GM19023 (cell line): ENCODE measurements around the gene SNTA1.
"Not testable (repeated sequence)": the region's sequence is repeated elsewhere in the genome, so short reads cannot be mapped to it uniquely, and the experiment has no call there.

ENCODE experiments used
- ATAC-seq: cut with Tn5 transposase; IDR thresholded peaks from one replicate; pipeline ENCODE4 v1.9.1; 2021; ENCODE audit warnings: mild to moderate bottlenecking, moderate library complexity; ENCODE audit not compliant: unreplicated experiment

Gene SNTA1

GRCh38 chr20:33400812-33401183 lies 42.8 kb downstream of the SNTA1 start:
- ATAC-seq, result no peak

GRCh38 chr20:33399924-33400323 lies 43.6 kb downstream of the SNTA1 start:
- no peak for ATAC-seq

- no peak for ATAC-seq
These were observed 48.8 kb downstream of the SNTA1 start for GRCh38 chr20:33394718-33395117.

DNA sequence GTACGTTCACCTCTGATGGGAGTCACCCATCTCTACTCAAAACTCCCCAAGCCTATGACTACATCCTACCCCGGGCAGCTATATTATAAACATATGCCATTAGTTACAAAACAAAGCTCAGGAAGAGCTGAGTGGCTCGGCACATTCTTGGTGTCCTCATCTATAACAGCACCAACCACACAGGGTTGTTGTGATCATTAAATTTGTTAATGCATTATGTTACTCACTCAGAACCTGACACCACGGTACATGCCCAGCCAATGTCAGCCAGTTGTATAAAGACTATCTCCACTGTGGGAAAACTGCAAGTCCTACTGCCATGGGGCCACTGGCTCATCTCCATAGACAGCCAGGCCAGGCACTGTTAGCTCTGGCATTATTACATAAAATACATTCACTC lies 50.0 kb downstream of the SNTA1 start:
- ATAC-seq, result no peak

GRCh38 chr20:33391722-33392415 lies 51.7 kb downstream of the SNTA1 start:
- ATAC-seq, result no peak

- not testable (repeated sequence) for ATAC-seq
These were observed 54.2 kb downstream of the SNTA1 start for GRCh38 chr20:33389326-33389725.

- ATAC-seq, result no peak
These were observed 55.3 kb downstream of the SNTA1 start for GRCh38 chr20:33388268-33388667.

DNA sequence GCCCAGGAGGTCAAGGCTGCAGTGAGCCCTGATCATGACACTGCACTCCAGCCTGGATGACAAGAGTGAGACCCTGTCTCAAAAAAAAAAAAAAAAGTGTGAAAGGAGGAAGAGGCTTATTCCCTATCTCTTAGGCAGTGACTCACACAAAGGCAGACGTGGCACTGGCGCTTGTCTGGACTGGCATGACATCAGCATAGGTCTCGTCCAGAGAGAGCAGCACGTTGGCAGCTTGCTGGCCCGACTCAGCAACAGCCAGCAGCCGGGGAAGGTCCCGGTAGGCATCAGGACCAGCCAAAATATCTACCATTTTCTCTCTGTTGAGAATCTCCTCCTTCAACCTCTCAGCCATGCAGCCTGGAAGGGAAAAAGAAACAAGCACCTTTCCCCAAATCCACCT lies 56.4 kb downstream of the SNTA1 start:
- no peak for ATAC-seq

DNA sequence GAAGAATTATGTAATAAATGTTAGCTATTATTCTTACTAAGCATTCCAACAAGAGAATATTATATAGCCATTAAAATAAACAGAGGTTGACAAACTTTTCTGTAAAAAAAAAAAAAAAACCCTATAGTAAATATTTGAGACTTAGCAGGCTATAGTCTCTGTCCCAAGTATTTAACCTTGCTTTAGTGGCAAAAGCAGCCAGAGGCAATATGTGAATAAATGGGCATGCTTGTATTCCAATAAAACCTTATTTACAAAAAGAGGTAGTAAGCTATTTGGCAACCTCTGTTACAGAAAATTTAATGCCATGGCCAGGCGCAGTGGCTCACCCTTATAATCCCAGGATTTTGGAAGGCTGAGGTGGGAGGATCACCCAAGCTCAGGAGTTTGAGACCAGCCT lies 56.9 kb downstream of the SNTA1 start:
- ATAC-seq, result no peak

DNA sequence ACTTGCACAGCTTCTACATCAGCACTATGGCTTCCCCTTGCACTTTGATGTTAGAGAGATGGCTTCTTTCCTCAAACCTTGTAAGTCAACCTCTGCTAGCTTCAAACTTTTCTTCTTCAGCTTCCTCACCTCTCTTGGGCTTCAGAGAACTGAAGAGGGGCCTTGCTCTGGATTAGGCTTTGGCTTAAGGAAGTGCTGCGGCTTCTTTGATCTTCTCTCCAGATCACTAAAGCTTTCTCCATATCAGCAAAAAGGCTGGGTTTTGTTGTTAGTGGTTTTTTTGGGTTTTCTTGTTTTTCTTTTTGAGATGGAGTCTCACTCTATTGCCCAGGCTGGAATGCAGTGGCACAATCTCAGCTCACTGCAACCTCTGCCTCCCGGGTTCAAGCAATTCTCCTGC lies 66.2 kb downstream of the SNTA1 start:
- ATAC-seq, result no peak

DNA sequence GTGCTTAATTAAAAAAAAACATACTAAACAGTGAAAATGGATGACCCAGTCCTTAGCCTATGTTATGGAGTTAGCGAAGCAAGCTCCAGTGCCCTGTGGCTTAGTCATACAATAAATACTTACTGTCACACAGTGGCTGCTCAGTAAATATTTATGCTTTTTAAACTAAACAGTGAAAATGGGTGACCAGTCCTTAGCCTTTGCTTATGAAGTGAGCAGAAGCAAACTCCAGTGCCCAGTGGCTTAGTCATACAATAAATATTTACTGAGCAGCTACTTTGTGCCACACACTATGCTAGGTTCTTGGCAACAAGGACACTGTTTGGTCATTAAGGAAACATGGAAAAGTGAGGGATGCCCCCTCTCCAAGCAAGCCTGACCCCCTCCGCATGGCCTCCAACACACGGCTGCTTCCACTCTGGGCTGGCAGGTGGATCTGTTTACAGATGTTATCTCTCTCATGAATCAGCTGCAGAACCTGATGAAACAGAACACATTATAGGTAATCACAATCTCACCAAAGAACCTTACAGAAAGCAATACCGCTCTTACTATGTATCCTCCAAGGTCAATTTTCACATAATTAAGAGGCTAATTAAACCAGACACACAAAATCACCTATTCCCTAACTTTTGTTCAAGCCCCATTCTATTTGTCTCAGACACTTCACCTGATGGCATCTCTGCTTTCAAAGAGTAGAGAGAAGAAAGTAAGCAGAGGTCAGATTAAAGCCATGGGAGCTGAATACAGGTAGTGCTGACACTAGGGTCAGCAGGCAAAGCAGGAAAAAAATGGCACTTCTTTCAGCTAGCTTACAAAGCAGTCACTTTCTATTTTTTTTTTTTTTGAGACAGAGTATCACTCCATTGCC lies 69.6 kb downstream of the SNTA1 start:
- no peak for ATAC-seq

DNA sequence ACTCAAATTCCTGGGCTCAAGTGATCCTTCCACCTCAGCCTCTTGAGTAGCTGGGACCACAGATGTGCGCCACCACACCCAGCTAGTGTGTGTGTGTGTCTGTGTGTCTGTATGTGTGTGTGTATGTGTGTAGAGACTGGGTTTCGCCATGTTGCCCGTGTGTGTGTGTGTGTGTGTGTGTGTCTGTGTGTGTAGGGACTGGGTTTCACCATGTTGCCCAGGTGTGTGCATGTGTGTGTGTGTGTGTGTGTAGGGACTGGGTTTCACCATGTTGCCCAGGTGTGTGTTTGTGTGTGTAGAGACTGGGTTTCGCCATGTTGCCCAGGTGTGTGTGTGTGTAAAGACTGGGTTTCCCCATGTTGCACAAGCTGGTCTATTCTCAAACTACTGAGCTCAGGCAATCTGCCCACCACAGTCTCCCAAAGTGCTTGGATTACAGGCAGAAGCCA lies 70.5 kb downstream of the SNTA1 start:
- no peak for ATAC-seq

GRCh38 chr20:33370291-33370690 lies 73.3 kb downstream of the SNTA1 start:
- no peak for ATAC-seq

GRCh38 chr20:33362898-33363297 lies 80.7 kb downstream of the SNTA1 start:
- ATAC-seq, result no peak

DNA sequence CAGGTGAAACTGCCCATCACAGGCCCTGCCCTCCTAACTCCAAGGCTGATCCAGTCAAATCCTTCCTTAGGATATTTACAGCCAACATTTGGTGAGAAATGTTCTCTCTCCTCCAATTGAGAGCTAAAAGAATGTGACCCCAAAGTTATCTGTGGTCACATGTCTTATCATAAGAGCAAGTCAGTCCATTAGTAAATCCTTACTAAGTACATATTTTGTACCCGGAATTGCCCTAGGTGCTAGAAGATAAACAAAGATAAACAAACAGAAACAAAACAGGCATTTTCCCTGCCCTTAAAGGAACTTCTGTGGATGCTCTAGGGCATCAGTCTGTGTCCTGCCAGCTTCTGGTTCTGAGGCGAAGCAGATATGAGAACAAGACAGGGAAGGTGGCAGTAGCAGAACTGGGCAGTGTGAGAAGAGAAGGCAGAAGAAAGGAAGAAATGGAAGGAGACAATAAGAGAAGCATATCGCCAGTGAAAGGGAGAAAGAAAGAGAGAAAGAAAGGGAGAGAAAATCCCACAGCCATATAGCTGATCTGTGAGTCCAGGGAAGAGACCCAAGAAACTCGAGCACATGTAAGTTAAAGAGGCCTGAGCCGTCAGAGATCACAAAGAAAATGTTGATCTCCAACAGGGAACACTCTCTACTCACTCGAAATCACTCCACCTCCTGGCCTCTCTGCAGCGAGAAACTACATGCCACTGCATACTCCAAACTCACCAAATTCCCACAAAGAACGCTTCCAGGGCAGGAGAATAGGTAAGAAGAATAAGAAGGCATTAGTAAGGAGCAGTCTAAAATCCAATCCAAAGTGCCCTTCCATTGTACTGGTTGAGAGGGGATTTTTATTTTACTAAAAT lies 83.9 kb downstream of the SNTA1 start:
- no peak for ATAC-seq
